ENCODE data around the gene STOX1.
"Not testable (repeated sequence)": the region's sequence is repeated elsewhere in the genome, so short reads cannot be mapped to it uniquely, and the experiment has no call there.

Gene STOX1

GRCh38 chr10:68828083-68828601 lies 811 bp downstream of the STOX1 start:
- H3K4me3 ChIP-seq (ENCODE audit: low read depth, low read length) = peak overlapping the region; percentile 41

GRCh38 chr10:68828833-68829232 lies 1.5 kb downstream of the STOX1 start:
- H3K4me3 ChIP-seq (ENCODE audit: low read depth, low read length) = no peak overlapping the region

DNA sequence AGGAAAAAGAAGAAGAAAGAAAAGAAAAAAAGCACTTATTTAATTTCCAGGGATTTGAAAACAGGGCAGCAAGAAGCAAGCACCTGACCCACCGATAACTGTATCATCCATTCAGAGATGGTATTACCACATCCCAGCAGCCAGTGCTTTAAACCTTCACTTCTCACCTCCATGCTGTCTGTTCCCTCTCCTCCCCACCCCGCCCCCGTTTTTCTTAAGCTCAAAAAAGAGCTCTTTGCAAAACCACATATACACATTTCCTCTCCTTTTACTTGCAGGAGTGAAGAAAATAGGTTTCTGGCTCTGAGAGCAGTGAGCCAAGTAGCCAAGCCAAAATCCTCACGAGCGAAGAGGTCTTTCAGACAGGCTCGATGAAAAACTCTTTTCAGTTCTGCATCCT lies 2.2 kb downstream of the STOX1 start:
- H3K4me3 ChIP-seq (ENCODE audit: low read depth, low read length) = no peak overlapping the region

- H3K4me3 ChIP-seq (ENCODE audit: low read depth, low read length) = no peak overlapping the region
Measured at GRCh38 chr10:68829952-68830351, 2.6 kb downstream of the STOX1 start.

DNA sequence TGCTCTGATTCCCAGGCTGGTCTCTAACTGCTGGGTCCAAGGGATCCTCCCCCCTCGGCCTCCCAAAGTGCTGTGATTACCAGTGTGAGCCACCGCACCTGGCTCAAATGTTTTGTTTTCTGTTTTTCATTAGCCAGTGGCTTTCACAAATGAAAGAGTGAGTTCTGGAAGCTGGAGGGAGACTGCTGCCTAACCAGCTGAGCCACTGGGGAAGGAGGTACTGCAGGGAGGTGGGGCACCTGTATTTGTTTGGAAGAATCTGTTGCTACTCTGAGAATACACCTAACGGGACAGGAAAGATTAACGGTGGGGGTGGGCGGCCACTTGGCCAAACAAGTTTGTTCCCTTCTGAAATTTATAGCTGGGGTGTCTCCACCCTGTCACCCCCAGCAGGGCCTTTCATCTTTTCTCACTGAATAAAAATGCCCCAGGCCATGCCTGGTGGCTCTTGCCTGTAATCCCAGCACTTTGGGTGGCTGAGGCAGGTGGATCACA lies 4.7 kb downstream of the STOX1 start:
- H3K4me3 ChIP-seq (ENCODE audit: low read depth, low read length) = no peak overlapping the region

DNA sequence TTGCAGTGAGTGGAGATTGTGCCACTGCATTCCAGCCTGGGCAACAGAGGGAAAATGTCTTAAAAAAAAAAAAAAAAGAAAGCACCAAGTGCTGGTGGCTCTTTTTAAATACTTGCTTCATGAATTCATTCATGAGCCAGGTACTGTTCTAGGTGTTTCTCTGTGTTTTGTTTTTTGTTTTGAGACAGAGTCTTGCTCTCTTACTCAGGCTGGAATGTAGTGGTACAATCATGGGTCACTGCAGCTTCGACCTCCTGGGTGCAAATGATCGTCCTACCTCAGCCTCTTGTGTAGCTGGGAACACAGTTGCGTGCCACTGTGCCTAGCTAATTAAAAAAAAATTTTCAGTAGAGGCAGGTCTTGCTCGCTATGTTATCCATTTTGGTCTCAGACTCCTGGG lies 5.3 kb downstream of the STOX1 start:
- no peak overlapping the region for H3K4me3 ChIP-seq (ENCODE audit: low read depth, low read length)

DNA sequence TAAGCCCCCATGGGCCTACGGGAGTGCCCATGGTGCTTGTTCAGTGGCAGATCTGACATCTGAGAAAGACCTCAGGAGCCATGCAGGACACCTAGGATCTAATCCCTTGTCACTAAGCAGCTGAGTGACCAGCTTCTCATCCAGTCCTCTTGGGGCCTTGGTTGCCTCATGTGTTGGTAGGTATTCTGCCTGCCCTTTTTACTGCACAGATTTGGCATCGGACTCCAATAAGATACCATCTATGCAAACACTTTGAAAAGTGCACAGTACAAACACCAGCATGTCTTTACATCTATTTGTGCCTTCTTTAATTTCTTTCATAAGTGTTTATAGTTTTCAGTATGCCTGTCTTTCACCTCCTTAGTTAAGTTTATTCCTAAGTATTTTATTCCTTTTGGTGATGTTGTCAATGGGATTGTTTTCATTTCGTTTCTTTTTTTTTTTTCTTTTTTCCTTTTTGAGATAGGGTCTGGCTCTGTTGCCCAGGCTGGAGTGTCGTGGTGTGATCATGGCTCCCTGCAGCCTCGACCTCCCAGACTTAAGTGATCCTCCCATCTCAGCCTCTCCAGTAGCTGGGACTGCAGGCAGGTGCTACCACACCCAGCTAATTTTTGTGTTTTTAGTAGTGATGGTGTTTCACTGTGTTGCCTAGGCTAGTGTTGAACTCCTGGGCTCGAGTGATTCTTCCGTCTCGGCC lies 10.4 kb downstream of the STOX1 start:
- no peak overlapping the region for H3K4me3 ChIP-seq (ENCODE audit: low read depth, low read length)

DNA sequence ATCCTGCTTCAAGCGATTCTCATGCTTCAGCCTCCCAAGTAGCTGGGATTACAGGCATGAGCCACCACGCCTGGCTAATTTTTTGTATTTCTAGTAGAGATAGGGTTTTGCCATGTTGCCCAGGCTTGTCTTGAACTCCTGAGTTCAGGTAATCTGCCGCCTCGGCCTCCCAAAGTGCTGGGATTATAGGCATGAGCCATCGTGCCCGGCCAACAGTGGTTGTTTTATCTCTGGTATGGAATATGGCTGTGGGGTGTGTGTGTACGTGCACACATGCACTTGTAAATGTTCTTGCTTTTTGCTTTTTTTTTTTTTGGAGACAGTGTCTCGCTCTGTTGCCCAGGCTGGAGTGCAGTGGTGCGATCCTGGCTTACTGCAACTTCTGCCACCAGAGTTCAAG lies 13.3 kb downstream of the STOX1 start:
- not testable (repeated sequence) for H3K4me3 ChIP-seq (ENCODE audit: low read depth, low read length)

- no peak overlapping the region for H3K4me3 ChIP-seq (ENCODE audit: low read depth, low read length)
Measured at GRCh38 chr10:68848281-68848680, 20.9 kb downstream of the STOX1 start.

- no peak overlapping the region for H3K4me3 ChIP-seq (ENCODE audit: low read depth, low read length)
Measured at GRCh38 chr10:68848806-68849205, 21.5 kb downstream of the STOX1 start.

GRCh38 chr10:68856352-68856751 lies 29.0 kb downstream of the STOX1 start:
- no peak overlapping the region for H3K4me3 ChIP-seq (ENCODE audit: low read depth, low read length)

DNA sequence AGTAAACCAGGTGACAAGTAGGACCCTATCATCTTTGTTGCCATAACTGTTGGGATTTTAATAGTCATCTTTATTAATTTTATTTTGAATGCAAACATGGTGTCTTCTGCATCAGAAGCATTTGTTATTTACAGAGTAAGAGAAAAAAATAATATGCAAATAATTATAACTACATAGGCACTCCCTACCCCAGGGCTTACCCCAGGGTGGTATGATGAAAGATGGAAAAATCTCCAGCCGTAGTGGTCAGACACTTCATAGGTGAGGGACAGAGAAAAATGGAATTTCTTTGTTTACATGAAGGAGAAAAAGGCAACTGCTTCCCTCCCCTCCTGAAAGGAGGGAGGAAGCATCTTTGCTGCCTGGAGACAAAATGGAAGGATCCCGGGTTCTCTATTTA lies 29.7 kb downstream of the STOX1 start:
- no peak overlapping the region for H3K4me3 ChIP-seq (ENCODE audit: low read depth, low read length)

GRCh38 chr10:68861253-68861652 lies 33.9 kb downstream of the STOX1 start:
- no peak overlapping the region for H3K4me3 ChIP-seq (ENCODE audit: low read depth, low read length)

DNA sequence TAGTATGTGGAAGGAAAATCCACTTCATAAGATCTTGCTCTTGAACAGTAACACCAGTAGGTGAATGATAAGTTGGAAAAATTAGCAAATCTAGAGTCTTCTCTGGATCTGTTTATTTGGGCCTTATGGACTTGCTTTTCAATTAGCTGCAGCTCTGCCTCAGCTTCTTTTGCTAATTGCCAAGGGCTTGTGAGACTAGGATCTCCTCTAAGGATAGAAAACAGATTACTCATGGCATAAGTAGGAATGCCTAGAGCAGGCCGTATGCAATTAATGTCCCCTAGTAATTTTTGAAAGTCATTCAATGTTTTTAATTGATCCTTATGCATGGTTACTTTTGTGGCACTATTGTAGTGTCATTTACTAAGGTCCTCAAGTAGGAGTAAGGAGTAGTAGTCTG lies 37.3 kb downstream of the STOX1 start:
- H3K4me3 ChIP-seq (ENCODE audit: low read depth, low read length) = no peak overlapping the region

DNA sequence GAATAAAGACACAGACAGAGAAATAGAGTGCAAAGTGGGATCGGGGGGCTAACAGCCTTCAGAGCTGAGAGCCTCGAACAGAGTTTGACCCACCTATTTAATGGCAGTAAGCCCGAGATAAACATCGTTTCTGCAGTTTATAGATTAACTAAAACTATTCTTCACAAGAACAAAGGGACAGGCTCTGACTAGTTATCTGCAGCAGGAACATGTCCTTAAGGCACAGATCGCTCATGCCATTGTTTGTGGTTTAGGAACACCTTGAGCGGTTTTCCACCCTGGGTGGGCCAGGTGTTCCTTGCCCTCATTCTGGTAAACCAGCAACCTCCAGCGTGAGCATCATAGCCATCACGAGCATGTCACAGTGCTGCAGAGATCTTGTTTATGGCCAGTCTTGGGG lies 40.8 kb downstream of the STOX1 start:
- H3K4me3 ChIP-seq (ENCODE audit: low read depth, low read length) = not testable (repeated sequence)

GRCh38 chr10:68869623-68870022 lies 42.3 kb downstream of the STOX1 start:
- no peak overlapping the region for H3K4me3 ChIP-seq (ENCODE audit: low read depth, low read length)

- no peak overlapping the region for H3K4me3 ChIP-seq (ENCODE audit: low read depth, low read length)
Measured at GRCh38 chr10:68870061-68870460, 42.7 kb downstream of the STOX1 start.

GRCh38 chr10:68870545-68871104 lies 43.3 kb downstream of the STOX1 start:
- no peak overlapping the region for H3K4me3 ChIP-seq (ENCODE audit: low read depth, low read length)

GRCh38 chr10:68871105-68871711 lies 43.9 kb downstream of the STOX1 start:
- no peak overlapping the region for H3K4me3 ChIP-seq (ENCODE audit: low read depth, low read length)

- no peak overlapping the region for H3K4me3 ChIP-seq (ENCODE audit: low read depth, low read length)
Measured at GRCh38 chr10:68871731-68872342, 44.5 kb downstream of the STOX1 start.

GRCh38 chr10:68876246-68877138 lies 49.2 kb downstream of the STOX1 start:
- no peak overlapping the region for H3K4me3 ChIP-seq (ENCODE audit: low read depth, low read length)
